Neural progenitor cell (in vitro differentiated cells): Measurements from ENCODE around the gene EPHX1.

ENCODE experiments used
- CTCF ChIP-seq: fragments of 200-600 bp; sonication (generic); IDR thresholded peaks from 2 replicates; pipeline ENCODE4 v1.5.1; 2017; ENCODE audit warnings: antibody characterized with exemption, mild to moderate bottlenecking
- EZH2phosphoT487 ChIP-seq: fragments of 200-600 bp; sonication (generic); IDR thresholded peaks from 2 replicates; pipeline ENCODE4 v1.6.1; 2017; ENCODE audit warnings: antibody characterized with exemption

DNA sequence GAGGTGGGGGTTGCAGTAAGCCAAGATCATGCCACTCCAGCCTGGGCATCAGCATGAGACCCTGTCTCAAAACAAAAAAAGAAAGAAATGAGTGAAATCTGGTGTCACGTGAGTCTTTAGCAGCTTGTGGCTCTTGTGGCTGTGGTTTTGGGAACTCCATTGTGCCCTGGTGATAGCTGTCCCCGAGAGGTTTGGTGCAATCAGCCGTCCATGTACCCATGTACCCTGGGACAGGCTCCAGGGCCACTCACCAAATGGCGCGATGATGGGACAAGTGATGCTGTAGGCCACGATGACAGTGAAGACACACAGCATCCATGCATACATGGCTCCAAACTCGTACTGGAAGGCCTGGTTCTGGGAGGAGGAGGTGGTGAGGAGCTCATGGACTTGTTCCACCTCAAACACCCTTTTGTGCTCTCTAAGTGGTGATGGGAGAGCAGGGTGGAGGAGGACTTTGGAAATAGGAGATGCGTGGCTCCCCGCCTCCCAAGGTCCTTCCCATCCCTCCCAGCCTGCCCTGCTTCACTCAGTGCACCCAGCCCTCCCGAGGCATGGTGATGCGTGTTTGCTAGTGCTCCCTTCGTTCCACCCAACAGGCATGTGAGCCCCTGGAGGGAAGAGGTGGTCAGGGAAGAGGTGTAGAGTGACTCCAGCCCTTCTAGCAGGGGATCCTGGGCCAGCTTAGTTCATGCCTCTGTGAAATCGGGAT lies 42.6 kb downstream of the EPHX1 start:
- no peak for TF ChIP-seq CTCF
- no peak for TF ChIP-seq EZH2phosphoT487
